GM20000 (cell line): ENCODE data around the gene SLC2A11.
"Not testable (repeated sequence)": the region's sequence is repeated elsewhere in the genome, so short reads cannot be mapped to it uniquely, and the experiment has no call there.

ENCODE experiments used
- DNase-seq: peaks from one replicate; pipeline ENCODE4 v3.0.0; 2012; ENCODE audit warnings: low spot score
- TF ChIP-seq, protein P1 (sequence below): IDR thresholded peaks from 2 replicates; pipeline ENCODE4 v1.5.1; 2012; ENCODE audit warnings: mild to moderate bottlenecking, control low read depth; ENCODE audit errors: extremely low read depth, missing control alignments

SLC2A11 gene

DNA sequence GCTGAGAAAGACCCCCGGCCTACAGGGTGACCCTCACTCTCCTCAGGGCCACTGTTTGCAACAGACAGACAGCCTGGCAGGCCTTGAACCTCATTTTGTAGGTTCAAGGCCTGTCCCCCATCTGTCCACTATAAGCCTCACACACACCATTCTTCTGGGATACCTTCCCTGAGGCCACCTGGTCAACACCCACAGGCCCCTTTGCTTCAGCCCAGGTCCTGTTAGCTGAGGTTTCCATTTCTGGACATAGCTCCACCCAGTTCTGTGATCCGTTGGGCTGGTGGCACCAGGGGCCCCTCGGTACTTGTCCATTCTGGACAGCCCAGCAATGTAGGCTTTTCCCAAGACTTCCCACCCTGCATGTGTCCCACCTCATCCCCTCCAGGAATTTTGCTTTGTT, 39.6 kb downstream of the SLC2A11 start:
- TF ChIP-seq, protein P1, sequence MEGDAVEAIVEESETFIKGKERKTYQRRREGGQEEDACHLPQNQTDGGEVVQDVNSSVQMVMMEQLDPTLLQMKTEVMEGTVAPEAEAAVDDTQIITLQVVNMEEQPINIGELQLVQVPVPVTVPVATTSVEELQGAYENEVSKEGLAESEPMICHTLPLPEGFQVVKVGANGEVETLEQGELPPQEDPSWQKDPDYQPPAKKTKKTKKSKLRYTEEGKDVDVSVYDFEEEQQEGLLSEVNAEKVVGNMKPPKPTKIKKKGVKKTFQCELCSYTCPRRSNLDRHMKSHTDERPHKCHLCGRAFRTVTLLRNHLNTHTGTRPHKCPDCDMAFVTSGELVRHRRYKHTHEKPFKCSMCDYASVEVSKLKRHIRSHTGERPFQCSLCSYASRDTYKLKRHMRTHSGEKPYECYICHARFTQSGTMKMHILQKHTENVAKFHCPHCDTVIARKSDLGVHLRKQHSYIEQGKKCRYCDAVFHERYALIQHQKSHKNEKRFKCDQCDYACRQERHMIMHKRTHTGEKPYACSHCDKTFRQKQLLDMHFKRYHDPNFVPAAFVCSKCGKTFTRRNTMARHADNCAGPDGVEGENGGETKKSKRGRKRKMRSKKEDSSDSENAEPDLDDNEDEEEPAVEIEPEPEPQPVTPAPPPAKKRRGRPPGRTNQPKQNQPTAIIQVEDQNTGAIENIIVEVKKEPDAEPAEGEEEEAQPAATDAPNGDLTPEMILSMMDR: no peak
- DNase-seq: no peak

DNA sequence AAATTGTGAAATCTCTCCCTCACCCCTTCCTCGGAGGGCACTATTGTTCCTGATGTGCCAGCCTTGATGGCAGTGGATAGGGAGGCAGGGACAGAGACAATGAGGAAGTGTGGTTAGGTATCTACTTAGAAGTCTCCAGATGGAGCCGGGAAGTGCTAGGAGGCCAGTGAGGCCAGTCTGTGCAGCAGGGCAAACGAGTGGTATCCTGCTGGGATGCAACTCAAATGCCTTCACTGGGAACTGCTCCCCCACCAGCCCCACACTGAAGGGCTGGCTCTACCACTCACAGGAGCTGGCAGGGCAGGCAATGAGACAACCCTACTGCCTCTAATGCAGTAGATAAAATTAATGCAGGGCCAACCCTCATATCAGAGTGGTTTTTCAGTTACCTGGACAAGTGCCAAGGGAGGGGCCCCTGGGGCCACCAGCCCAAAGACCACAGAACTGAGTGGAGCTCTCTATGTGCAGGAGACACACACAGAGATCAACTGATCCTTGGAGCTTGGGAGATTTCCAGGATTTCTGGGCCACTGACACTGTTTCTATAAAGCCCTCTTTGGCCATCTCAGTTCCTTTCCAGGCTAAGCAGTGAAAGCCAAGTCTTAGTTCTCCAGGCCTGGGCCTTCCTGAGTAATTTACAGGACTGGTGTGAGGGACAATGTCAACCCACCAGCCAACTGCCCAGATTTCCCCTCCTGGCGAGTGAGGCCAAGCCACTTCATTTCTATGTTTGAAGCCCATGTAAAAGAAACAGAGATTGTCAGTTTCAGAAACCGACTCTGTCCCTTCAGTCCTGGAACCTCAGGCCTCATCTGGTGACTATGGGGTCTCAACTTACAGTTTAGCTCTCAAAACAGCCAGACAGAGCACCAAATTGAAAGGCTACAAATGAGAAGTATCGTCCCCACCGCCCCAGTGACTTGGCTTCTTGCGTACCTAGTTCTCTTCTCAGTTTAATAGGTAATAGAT, 40.6 kb downstream of the SLC2A11 start:
- DNase-seq: no peak
- TF ChIP-seq, protein P1: no peak

DNA sequence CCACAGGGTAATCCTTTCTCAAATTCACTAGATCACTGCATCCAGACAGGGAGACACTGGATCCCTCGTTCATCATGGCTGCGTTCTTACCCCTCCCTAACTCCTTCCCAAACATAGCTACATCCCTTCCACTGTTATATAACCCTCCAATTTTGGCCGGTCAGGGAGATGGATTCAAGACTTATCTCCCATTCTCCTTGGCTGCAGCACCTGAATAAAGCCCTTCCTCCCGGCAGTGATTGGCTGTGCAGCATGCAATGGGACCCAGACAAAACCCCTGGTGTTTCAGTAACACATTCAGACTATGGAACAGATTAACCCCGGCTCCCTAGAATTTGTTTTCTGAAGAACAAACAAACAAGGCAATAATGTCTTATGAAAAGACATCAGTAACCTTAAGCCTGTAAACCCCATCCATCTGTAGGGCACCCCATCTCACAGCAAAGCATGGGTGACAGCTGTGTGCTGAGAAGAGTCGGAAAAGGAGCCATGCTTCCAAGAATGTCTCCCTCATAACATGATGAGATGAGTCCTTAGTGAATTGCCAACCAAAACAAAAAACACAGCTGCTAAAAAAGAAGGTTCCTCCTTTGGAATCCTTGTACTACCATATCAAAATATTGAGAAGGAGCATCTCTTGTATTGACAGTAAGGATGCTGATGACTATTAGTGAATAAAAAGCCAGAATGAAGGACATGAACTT, 41.5 kb downstream of the SLC2A11 start:
- TF ChIP-seq, protein P1: no peak
- DNase-seq: no peak

DNA sequence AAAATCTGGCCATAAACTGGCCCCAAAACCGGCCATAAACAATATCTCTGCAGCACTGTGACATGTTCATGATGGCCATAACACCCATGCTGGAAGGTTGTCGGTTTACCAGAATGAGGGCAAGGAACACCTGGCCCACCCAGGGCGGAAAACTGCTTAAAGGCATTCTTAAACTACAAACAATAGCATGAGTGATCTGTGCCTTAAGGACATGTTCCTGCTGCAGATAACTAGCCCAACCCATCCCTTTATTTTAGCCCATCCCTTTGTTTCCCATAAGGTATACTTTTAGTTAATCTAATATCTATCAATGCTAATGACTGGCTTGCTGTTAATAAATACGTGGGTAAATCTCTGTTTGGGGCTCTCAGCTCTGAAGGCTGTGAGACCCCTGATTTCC, 42.6 kb downstream of the SLC2A11 start:
- not testable (repeated sequence) for DNase-seq

DNA sequence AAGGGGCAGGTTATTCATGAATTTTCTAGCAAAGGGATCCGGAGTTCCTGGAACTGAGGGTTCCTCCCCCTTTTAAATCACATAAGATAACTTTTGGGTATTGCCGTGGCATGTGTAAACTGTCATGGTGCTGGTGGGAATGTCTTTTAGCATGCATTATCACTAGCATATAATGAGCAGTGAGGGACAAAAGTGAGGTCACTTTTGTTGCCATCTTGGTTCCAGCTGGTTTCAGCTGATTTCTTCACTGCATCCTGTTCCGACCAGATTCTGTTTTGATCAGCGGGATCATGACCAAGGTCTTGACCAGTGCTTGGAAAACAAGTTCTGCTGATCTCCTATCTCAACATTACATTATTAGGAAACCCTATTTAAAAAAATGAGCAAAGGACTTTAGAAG, 43.9 kb downstream of the SLC2A11 start:
- DNase-seq: no peak
- TF ChIP-seq, protein P1: no peak

DNA sequence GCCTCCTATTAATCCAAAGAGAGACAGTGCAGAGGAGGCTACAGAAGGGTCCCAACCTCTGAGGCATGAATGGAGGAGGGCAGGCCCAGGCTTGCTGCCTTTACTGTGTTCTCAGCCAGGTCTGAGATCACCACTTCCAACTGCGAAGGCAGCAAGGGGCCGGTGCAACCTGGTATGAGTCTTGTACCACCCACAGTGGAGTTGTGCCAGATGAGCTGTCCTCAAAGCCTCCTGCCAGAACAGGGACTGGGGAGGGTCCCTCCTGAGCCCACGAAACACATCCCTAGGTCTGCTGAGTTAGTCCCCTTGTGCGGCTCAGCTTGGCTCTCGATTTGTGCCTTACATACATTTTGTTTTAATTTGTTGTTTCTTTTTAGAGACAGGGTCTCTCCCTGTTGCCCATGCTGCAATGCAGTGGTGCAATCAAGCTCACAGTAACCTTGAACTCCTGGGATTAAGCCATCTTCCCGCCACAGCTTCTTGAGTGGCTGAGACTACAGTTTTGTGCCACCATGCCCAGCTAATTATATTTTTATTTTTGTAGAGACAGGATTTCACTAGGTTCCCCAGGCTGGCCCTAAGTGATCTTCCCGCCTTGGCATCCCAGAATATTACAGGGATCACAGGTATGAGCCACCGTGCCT, 45.8 kb downstream of the SLC2A11 start:
- TF ChIP-seq, protein P1: no peak
- no peak for DNase-seq

DNA sequence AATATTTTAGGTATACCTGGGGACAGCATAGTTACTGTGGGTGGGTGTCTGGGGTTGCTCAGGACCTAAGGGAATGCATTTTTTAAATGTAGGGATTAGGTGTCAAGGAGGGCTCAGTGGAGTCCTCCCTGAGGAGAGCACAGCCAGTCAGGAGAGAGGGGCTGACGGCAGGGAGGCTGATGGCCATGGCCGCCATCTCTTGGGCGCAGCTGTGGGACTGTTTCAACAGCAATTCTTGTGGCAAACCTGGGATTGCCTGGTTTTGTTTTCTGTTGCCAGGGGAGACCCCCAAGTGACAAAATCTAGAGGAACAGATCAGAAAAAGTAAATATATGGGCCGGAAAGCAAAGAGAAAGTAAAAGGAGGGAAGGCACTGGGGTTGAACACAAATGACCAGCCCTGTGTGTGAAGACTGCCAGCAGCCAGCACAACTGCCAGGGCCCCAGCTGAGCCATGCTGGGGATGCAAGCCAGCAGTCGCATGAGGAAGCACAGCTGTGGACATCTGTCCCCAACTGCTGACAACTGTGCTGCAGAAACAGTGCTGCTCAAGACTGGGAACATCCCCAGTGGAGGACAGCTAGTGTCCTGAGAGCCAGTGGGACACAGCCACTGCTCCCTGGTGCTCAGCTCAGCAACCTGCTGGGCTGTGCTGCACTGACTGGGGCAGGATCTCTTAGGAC, 47.0 kb downstream of the SLC2A11 start:
- DNase-seq: no peak
- TF ChIP-seq, protein P1: no peak
